Measurements from ENCODE around the gene EIF4EBP2. TPM values are rescaled to one million over a fixed set of nuclear protein-coding genes. Genes with fewer than 3 reads are reported as not detected.
A peak's percentile ranks its signal among the peaks of the same experiment; 100 is the strongest.

The EIF4EBP2 gene
- total RNA-seq, 2 donors from 2014 or later: 103 to 119 TPM

DNA sequence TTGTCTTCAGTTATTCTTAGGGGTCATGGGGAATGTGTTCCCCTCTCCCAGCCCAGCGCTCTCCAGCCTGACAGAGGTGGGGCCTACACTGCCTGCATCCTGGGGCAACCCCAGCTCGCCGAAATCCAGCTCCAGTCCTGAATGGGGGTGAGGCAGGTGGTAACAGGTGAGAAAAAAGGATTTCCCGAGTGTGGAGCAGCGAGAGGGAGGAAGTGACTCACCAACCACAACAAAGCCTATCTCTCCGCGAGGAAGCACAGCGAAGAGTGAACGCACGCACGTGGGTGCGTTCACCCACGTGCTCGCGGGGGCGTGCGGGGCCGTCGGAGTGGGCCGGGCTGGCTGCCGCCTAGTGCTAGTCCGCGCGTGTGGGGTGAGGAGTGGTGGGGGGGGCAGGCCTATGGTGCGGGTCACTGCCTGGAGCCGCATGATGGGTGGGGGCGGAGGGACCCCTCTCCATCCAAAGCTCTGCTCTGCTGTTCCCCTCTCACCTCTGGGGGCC, 73.8 kb downstream of the EIF4EBP2 start:
- 13 to 88% methylated on average over 1 to 26 of the region's 27 CpGs for WGBS, 2 experiments (ENCODE audit: insufficient coverage in 1 of 2, insufficient read length in 1 of 2)
- peak overlapping the region; percentile 90 for H3K4me3 ChIP-seq (ENCODE audit: low read length)
- H3K9ac ChIP-seq (ENCODE audit: extremely low read depth, low read length, poor library complexity, severe bottlenecking): peak overlapping the region; percentile 62
- no peak overlapping the region for H3K27ac ChIP-seq (ENCODE audit: low read depth, low read length)
- no peaks in the 10 kb centered on the region for H3K27me3 ChIP-seq (ENCODE audit: control insufficient read depth, insufficient read depth, low read length, poor library complexity, severe bottlenecking)
- Mint-ChIP-seq H3K36me3 (ENCODE audit: low read depth) (no peaks in the 10 kb centered on the region), H3K27me3 (ENCODE audit: insufficient read depth) (peaks cover 4% of the 10 kb centered on the region), H3K9me3 (no peaks in the 10 kb centered on the region), H3K4me3 (peak overlapping the region; percentile 68), H3K4me1 (peaks cover 30% of the 10 kb centered on the region), H3K27ac (peak overlapping the region; percentile 64)
- peaks cover 6% of the 10 kb centered on the region for H3K4me1 ChIP-seq (ENCODE audit: control insufficient read depth, insufficient read depth, low read length)
- peak; percentile 81 for DNase-seq
- no peaks in the 10 kb centered on the region for H3K9me3 ChIP-seq (ENCODE audit: control insufficient read depth, low read length)
- no peaks in the 10 kb centered on the region for H3K36me3 ChIP-seq (ENCODE audit: control insufficient read depth, insufficient read depth, low read length)
- no peak for TF ChIP-seq CTCF (conservative IDR thresholded peaks at IDR 0.05)

Other genes with a start within 250 kb of the EIF4EBP2 start
- 100 to 1,000 TPM; 118 to 125 TPM for gene SAR1A, start 233.6 kb upstream of the EIF4EBP2 start, total RNA-seq
- gene PPA1, start 170.7 kb upstream of the EIF4EBP2 start, total RNA-seq: 10 to 100 TPM; 63.3 to 72.1 TPM
- under 1 TPM in 1 of 2 donors, not detected in 1; 0.02 TPM for gene NPFFR1, start 120.1 kb upstream of the EIF4EBP2 start, total RNA-seq
- 10 to 100 TPM; 12.9 to 23.0 TPM for gene LRRC20, start 21.5 kb upstream of the EIF4EBP2 start, total RNA-seq
- 10 to 100 TPM; 18.2 to 71.0 TPM for gene NODAL, start 37.5 kb downstream of the EIF4EBP2 start, total RNA-seq
- 10 to 100 TPM; 17.3 to 19.7 TPM for gene PALD1, start 74.6 kb downstream of the EIF4EBP2 start, total RNA-seq
- gene PRF1, start 198.6 kb downstream of the EIF4EBP2 start, total RNA-seq: not detected

Data from endodermal cell (in vitro differentiated cells).